Stimulated activated CD4-positive, alpha-beta T cell treated with anti-CD3 and anti-CD28 coated beads, Interleukin-4, amount 100 ng/mL, for 1 hour (primary cell): Measurements from ENCODE around the gene PAPOLG.
"Not testable (repeated sequence)": the region's sequence is repeated elsewhere in the genome, so short reads cannot be mapped to it uniquely, and the experiment has no call there.

Source experiments
- DNase-seq: peaks from one replicate; pipeline ENCODE4 v3.0.0-alpha.2; 2020

Gene PAPOLG

DNA sequence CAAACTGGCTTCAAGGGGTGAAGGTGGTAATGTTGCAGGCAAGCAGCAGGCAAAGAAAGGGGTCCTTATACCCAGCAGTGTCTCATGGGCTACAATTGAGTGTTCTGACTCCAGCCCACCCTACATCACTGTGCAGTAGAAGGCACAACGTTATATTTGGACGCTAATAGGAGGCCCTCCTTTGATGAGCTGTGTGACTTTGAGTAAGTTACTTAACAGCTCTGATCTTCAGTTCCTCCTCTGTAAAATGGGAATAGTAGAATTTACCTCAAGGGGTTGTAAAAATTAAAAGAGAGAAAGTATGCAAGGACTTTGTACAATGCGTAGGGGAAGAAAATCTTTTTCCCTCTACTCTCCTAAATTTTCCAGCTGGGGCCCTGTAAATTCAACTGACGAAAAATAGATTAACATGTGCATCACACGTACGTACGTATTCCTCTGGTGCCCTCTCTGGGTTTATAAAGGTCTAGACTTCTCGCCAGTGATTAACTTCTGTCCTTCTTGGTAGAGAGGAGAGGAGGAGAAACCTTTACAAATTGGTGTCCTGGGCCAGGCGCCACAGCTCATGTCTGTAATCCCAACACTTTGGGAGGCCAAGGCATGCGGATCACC lies 67.7 kb downstream of the PAPOLG start:
- DNase-seq: no peak

DNA sequence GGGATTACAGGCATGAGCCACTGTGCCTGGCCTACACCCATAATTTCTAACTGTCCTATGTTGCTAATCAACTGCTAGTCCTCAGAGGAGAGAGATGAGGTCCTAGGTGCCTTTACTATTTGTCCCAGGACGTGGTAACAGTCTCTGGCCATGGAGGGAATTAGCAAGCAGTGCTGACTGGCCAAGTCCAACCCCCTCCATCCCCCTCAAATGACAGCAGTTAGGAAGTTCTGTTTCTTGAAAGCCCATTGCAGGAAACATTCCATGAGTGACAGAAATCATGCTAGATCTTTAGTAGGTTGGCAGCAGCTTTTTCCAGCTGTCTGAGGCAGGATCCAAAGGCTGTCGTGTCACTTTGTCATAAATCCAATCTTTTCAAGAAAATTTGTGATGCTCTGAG lies 69.6 kb downstream of the PAPOLG start:
- DNase-seq: no peak

- no peak for DNase-seq
Measured at GRCh38 chr2:60826111-60826510, 70.0 kb downstream of the PAPOLG start.

GRCh38 chr2:60826860-60827259 lies 70.8 kb downstream of the PAPOLG start:
- DNase-seq: not testable (repeated sequence)

GRCh38 chr2:60827369-60827768 lies 71.3 kb downstream of the PAPOLG start:
- DNase-seq: no peak

DNA sequence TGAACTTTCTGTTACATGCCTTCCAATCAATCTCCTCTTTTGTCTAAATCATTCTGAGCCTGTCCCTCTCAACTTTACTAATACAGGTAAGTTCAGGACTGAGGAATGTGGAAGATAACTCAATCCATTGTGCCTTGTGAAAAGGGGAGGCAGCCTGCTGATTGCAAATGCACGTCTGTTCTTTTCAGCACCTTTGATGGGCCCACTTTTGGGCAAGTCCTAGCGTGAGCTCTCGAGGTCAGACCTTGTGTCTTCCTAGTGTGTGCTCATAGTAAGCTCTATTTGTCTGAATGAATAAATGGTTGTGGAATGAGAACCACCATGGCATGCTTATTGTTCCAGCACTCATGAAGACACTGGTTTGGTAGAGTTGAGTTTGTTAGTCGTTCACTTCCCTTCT lies 74.9 kb downstream of the PAPOLG start:
- no peak for DNase-seq

- DNase-seq: no peak
Measured at GRCh38 chr2:60831921-60832320, 75.9 kb downstream of the PAPOLG start.

GRCh38 chr2:60832621-60833020 lies 76.6 kb downstream of the PAPOLG start:
- no peak for DNase-seq

DNA sequence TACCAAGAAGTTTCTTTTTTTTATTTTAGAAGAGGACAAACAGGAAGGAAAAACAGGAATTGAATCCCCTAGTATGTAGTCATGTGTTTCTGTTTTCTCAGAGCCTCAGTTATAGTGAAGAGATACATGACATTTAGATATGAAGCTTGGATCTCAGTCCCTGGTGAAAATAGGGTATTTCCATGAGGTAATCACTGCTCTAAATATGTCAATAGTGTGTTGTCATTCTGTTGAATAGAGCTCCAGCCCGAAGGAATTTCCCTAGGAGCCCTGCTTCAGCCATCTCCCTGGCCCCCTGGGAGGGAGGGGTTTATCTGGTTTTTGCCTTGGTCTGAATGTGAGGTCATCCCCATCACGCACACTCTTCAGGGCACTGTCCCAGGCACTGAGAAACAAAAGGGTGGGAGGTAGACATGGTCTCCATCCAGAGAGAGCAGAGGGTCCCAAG lies 78.2 kb downstream of the PAPOLG start:
- no peak for DNase-seq

DNA sequence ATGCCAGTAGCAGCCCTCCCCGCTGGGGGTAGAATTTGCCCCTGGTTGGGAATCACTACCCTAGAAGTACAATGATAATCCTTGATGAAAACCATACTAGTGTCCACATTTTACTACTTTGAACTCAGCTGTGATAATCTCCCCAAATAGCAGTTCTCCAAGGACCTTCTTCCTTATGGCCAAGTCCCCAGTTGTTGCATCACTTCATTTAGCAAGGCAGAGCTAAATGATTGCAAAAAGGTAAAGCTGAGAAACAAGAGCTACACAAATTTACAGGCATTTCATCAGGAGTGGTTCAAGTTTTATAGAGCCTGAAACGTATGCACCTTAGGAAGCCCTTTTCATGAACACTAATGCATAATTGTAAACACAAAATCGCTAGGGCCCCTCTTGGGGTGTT lies 80.4 kb downstream of the PAPOLG start:
- DNase-seq: no peak

- no peak for DNase-seq
Measured at GRCh38 chr2:60837123-60837522, 81.1 kb downstream of the PAPOLG start.

DNA sequence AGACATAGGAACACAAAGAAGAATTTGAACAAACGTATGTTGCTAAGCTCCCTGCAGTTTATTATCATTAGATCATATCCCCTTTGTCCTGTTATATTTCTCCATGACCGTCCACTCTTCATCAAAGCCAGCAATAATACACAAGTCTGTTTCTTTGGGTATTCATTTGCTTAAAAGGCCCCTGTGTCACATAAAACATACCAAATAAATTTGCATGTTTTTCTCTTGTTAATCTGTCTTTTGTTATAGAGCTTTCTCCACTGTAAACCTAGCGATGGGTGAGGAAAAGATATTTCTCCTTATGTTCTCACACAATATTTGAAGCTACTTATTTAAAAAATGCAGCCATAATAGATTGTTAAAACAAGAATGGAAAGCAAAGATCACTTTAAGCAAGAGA lies 82.4 kb downstream of the PAPOLG start:
- no peak for DNase-seq

GRCh38 chr2:60839126-60839813 lies 83.2 kb downstream of the PAPOLG start:
- no peak for DNase-seq

DNA sequence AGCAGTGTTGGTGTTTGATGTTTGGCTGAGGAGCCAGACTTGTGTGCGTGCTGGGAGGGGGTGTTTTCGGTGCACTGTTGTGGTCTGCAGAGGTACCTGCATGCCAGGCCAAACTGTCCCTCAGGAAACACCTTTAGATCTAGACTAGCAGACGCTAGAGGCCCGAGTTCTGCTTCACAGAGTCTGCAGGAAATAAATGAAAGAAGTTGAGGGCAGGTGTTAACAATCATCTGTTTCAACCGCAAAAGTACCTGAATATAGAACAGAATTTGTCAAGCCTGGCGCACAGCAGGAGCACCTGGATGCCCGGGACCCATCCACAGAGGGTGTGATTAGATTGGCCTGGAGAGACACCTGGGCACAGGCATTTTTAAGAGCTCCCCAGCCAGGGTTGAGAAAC lies 84.8 kb downstream of the PAPOLG start:
- DNase-seq: no peak

GRCh38 chr2:60843006-60843405 lies 86.9 kb downstream of the PAPOLG start:
- DNase-seq: no peak

DNA sequence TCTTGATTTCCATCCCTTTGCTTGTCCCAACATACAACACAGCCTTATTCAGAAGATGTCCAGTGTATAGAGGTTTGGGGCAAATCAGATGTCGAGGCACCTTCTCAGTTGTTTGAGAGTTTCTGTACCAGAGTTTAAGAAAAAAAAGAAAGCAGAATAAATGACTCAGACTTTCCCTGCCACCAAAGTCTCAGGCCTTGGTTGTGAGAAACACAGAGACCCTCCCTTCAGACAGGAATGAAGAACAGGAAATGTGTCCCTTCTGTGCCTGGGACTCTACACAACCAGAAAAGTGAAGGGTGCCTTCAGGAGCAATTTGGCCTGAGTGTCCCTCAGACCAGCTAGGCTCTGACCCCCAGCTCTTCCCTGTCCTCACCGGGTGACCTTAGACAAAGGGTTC lies 88.0 kb downstream of the PAPOLG start:
- no peak for DNase-seq

DNA sequence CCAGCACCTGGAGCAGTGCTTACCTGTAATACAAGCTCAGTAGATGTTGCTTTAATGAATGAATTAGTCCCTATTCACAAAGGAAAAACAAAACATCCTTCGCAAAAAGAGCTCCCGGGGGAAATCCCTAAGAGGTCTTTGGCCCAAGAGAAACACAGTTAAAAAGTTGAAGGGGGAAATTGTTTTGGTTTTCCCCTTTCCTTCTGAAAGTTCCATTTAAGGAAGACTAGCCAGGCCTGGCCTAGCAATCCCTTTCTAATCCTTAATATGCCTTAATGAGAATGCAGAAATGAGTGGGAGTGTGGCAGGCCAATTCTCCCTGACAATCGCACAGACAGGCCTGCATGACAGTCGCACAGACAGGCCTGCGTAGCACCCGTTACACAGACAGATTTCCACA lies 91.8 kb downstream of the PAPOLG start:
- DNase-seq: no peak
